Activated CD8-positive, alpha-beta memory T cell treated with anti-CD3 and anti-CD28 coated beads, Interleukin-2, amount 10 ng/mL, durations not matched to agents 7 days and 5 days (primary cell): Measurements from ENCODE around the gene ARHGAP42. TPM values are rescaled to one million over a fixed set of nuclear protein-coding genes. Genes with fewer than 3 reads are reported as not detected.

Experiments
- ATAC-seq: fragments of 150-1000 bp; cut with Tn5 transposase; one replicate; pipeline ENCODE4 v1.10.0; 2021; ENCODE audit warnings: moderate library complexity
- CTCF ChIA-PET: fragments of 350-600 bp; sonication (Branson Sonifier 250); formaldehyde crosslinking; loops from one replicate; lab custom pipeline; 2021; ENCODE audit warnings: antibody characterized with exemption; lab: Charles Lee
- DNase-seq: peaks from one replicate; pipeline ENCODE4 v3.0.0-alpha.2; 2020
- H3K27ac Mint-ChIP-seq: one replicate; pipeline ENCODE4 v1.8.0; 2021; ENCODE audit warnings: mild to moderate bottlenecking, mixed read lengths
- H3K27me3 Mint-ChIP-seq: one replicate; pipeline ENCODE4 v1.8.0; 2021; ENCODE audit warnings: mixed read lengths
- H3K36me3 Mint-ChIP-seq: one replicate; pipeline ENCODE4 v1.8.0; 2021; ENCODE audit warnings: mild to moderate bottlenecking, mixed read lengths
- H3K4me1 Mint-ChIP-seq: one replicate; pipeline ENCODE4 v1.8.0; 2021; ENCODE audit warnings: mixed read lengths
- H3K4me3 Mint-ChIP-seq: one replicate; pipeline ENCODE4 v1.8.0; 2021; ENCODE audit warnings: mild to moderate bottlenecking, moderate library complexity, mixed read lengths
- H3K9me3 Mint-ChIP-seq: one replicate; pipeline ENCODE4 v1.8.0; 2022; ENCODE audit warnings: low read depth, mixed read lengths
- total RNA-seq, 2 experiments: library from RNA; stranded (reverse); gene quantifications; one replicate each; pipeline ENCODE4 v1.2.3, GENCODE V29; 2021

ARHGAP42 gene
- total RNA-seq, 2 experiments from 2014 or later, result 0.61 TPM; not detected in 1

GRCh38 chr11:100790073-100790472 lies 103.0 kb downstream of the ARHGAP42 start:
- ATAC-seq, result no peak
- Mint-ChIP-seq H3K4me3 (no peak overlapping the region), H3K27me3 (no peaks in the 10 kb centered on the region), H3K9me3 (no peaks in the 10 kb centered on the region), H3K4me1 (no peaks in the 10 kb centered on the region), H3K36me3 (no peaks in the 10 kb centered on the region), H3K27ac (no peak overlapping the region)
- CTCF ChIA-PET, result no interaction called here
- DNase-seq, result no peak

GRCh38 chr11:100791103-100791502 lies 104.0 kb downstream of the ARHGAP42 start:
- H3K4me3 Mint-ChIP-seq, result no peak overlapping the region
- no peaks in the 10 kb centered on the region for H3K27me3 Mint-ChIP-seq
- no peaks in the 10 kb centered on the region for H3K36me3 Mint-ChIP-seq
- ATAC-seq, result no peak
- CTCF ChIA-PET, result no interaction called here
- H3K27ac Mint-ChIP-seq, result no peak overlapping the region
- no peaks in the 10 kb centered on the region for H3K9me3 Mint-ChIP-seq
- H3K4me1 Mint-ChIP-seq, result no peaks in the 10 kb centered on the region
- no peak for DNase-seq

- no peaks in the 10 kb centered on the region for H3K4me1 Mint-ChIP-seq
These were observed 104.8 kb downstream of the ARHGAP42 start for GRCh38 chr11:100791860-100792259.

GRCh38 chr11:100793525-100793924 lies 106.4 kb downstream of the ARHGAP42 start:
- Mint-ChIP-seq H3K27me3 (no peaks in the 10 kb centered on the region), H3K36me3 (no peaks in the 10 kb centered on the region), H3K27ac (no peak overlapping the region), H3K4me1 (no peaks in the 10 kb centered on the region), H3K9me3 (no peaks in the 10 kb centered on the region), H3K4me3 (no peak overlapping the region)
- no peak for ATAC-seq
- CTCF ChIA-PET, result no interaction called here
- no peak for DNase-seq

More at GRCh38 chr11:100791860-100792259, 104.8 kb downstream of the ARHGAP42 start:
- Mint-ChIP-seq H3K36me3 (no peaks in the 10 kb centered on the region), H3K27me3 (no peaks in the 10 kb centered on the region), H3K4me3 (no peak overlapping the region), H3K27ac (no peak overlapping the region), H3K9me3 (no peaks in the 10 kb centered on the region)
- CTCF ChIA-PET, result no interaction called here
- DNase-seq (no peak), ATAC-seq (no peak)

GRCh38 chr11:100794446-100794845 lies 107.4 kb downstream of the ARHGAP42 start:
- Mint-ChIP-seq H3K27me3 (no peaks in the 10 kb centered on the region), H3K36me3 (no peaks in the 10 kb centered on the region), H3K4me1 (no peaks in the 10 kb centered on the region), H3K9me3 (no peaks in the 10 kb centered on the region), H3K4me3 (no peak overlapping the region), H3K27ac (no peak overlapping the region)
- ATAC-seq, result no peak
- DNase-seq, result no peak
- CTCF ChIA-PET, result no interaction called here

- no peak overlapping the region for H3K4me3 Mint-ChIP-seq
- no peak for DNase-seq
- no peaks in the 10 kb centered on the region for H3K27me3 Mint-ChIP-seq
- ATAC-seq, result no peak
- H3K4me1 Mint-ChIP-seq, result no peaks in the 10 kb centered on the region
- no peak overlapping the region for H3K27ac Mint-ChIP-seq
- CTCF ChIA-PET, result no interaction called here
- no peaks in the 10 kb centered on the region for H3K9me3 Mint-ChIP-seq
- H3K36me3 Mint-ChIP-seq, result no peaks in the 10 kb centered on the region
These were observed 112.4 kb downstream of the ARHGAP42 start for GRCh38 chr11:100799445-100799844.

DNA sequence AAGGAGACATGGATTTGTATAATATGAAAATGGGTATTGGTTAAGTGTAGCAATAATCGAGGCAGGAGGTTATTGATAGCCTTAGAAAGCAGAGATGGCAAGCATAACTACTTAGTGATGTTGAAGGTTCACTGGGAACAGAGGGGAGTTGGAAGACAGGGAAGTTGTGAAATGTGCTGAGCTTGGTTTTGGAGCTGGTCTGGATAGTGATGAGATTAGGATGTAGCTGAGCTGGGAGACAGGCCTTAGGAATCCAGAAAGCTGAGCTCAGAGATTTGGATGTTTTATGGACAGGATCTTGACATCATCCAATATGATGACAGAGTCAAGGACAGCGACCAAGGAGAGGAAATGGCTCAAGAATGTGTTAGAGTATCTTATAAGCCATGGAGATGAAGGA lies 113.1 kb downstream of the ARHGAP42 start:
- H3K36me3 Mint-ChIP-seq, result no peaks in the 10 kb centered on the region

DNA sequence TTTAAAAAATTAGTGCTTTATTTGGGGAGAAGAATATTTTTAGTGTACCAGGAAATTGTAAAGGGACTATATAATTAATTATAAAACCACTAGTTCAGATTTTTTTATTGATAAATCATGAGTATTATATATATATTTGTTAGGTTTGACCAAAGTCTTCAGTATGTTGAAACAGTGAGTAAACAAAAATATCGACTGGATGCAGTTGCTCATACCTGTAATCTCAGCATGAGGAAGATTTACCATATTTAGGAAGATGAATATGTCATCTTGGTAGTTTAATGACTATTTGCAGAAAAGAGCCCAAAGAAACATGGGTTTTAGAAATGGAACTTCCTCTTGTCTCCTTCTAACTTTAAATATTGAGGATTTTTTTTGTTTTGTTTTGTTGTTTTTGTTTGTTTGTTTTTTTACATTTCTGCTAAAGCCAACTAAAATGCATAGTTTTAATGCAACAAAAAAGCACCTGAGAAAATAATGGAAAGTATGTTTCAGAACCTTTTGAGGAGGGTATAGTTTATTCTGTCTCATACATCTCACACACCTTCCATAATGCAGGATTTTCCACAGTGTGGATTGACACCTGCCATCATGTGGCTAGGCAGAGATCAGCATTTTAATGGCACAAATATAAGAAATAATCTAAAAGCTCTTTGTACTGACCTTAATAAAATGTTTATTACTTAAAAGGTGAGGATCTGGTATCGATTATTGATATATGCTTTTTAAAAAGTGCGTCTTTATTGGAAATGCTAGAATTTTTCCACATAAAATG lies 114.3 kb downstream of the ARHGAP42 start:
- CTCF ChIA-PET, result no interaction called here
- no peak for DNase-seq
- no peaks in the 10 kb centered on the region for H3K9me3 Mint-ChIP-seq
- no peaks in the 10 kb centered on the region for H3K4me1 Mint-ChIP-seq
- ATAC-seq, result no peak
- H3K27ac Mint-ChIP-seq, result no peak overlapping the region
- H3K4me3 Mint-ChIP-seq, result no peak overlapping the region
- H3K36me3 Mint-ChIP-seq, result no peaks in the 10 kb centered on the region
- no peaks in the 10 kb centered on the region for H3K27me3 Mint-ChIP-seq

More for the DNA sequence above, 113.1 kb downstream of the ARHGAP42 start:
- Mint-ChIP-seq H3K4me3 (no peak overlapping the region), H3K4me1 (no peaks in the 10 kb centered on the region), H3K27me3 (no peaks in the 10 kb centered on the region), H3K9me3 (no peaks in the 10 kb centered on the region), H3K27ac (no peak overlapping the region)
- CTCF ChIA-PET, result no interaction called here
- ATAC-seq, result no peak
- no peak for DNase-seq

GRCh38 chr11:100805506-100806199 lies 118.6 kb downstream of the ARHGAP42 start:
- CTCF ChIA-PET, result no interaction called here
- Mint-ChIP-seq H3K4me3 (no peak overlapping the region), H3K4me1 (no peaks in the 10 kb centered on the region), H3K27me3 (no peaks in the 10 kb centered on the region), H3K36me3 (no peaks in the 10 kb centered on the region), H3K27ac (no peak overlapping the region), H3K9me3 (peaks cover 3% of the 10 kb centered on the region)
- DNase-seq, result no peak
- ATAC-seq, result no peak

- no peak overlapping the region for H3K27ac Mint-ChIP-seq
- no peak for DNase-seq
- CTCF ChIA-PET, result no interaction called here
- H3K9me3 Mint-ChIP-seq, result peaks cover 3% of the 10 kb centered on the region
- H3K4me1 Mint-ChIP-seq, result no peaks in the 10 kb centered on the region
- no peak for ATAC-seq
- H3K4me3 Mint-ChIP-seq, result no peak overlapping the region
- no peaks in the 10 kb centered on the region for H3K36me3 Mint-ChIP-seq
- no peaks in the 10 kb centered on the region for H3K27me3 Mint-ChIP-seq
These were observed 119.2 kb downstream of the ARHGAP42 start for GRCh38 chr11:100806296-100806695.

GRCh38 chr11:100808904-100809491 lies 121.9 kb downstream of the ARHGAP42 start:
- ATAC-seq (no peak), DNase-seq (no peak)
- H3K9me3 Mint-ChIP-seq, result peaks cover 3% of the 10 kb centered on the region
- no peaks in the 10 kb centered on the region for H3K4me1 Mint-ChIP-seq
- H3K36me3 Mint-ChIP-seq, result no peaks in the 10 kb centered on the region
- no peak overlapping the region for H3K4me3 Mint-ChIP-seq
- H3K27me3 Mint-ChIP-seq, result no peaks in the 10 kb centered on the region
- no peak overlapping the region for H3K27ac Mint-ChIP-seq
- CTCF ChIA-PET, result no interaction called here

DNA sequence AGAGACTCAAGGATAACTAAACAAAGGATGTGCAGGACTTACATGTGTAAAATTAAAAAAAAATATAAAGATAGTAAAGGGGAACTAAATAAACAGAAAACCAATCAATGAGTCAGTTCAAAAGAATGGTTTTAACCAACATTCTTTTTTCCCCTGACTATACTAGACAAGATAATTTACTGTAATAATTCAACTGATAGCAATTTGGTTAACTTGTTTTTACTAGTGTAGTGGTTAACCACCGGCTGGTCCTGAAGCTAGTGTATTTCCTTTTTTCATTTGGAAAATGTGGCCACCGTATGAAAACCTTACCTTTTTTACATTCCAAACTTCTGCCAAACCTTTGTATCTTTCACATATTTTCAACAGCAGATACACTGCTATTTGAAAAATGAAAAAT lies 123.1 kb downstream of the ARHGAP42 start:
- CTCF ChIA-PET, result no interaction called here
- H3K36me3 Mint-ChIP-seq, result no peaks in the 10 kb centered on the region
- H3K4me1 Mint-ChIP-seq, result no peaks in the 10 kb centered on the region
- H3K27ac Mint-ChIP-seq, result no peak overlapping the region
- DNase-seq (no peak), ATAC-seq (no peak)
- peaks cover 3% of the 10 kb centered on the region for H3K9me3 Mint-ChIP-seq
- no peaks in the 10 kb centered on the region for H3K27me3 Mint-ChIP-seq
- H3K4me3 Mint-ChIP-seq, result no peak overlapping the region

GRCh38 chr11:100810666-100811065 lies 123.6 kb downstream of the ARHGAP42 start:
- CTCF ChIA-PET, result no interaction called here
- ATAC-seq (no peak), DNase-seq (no peak)
- peaks cover 5% of the 10 kb centered on the region for H3K9me3 Mint-ChIP-seq
- no peaks in the 10 kb centered on the region for H3K27me3 Mint-ChIP-seq
- H3K4me3 Mint-ChIP-seq, result no peak overlapping the region
- no peak overlapping the region for H3K27ac Mint-ChIP-seq
- H3K4me1 Mint-ChIP-seq, result no peaks in the 10 kb centered on the region
- H3K36me3 Mint-ChIP-seq, result no peaks in the 10 kb centered on the region

DNA sequence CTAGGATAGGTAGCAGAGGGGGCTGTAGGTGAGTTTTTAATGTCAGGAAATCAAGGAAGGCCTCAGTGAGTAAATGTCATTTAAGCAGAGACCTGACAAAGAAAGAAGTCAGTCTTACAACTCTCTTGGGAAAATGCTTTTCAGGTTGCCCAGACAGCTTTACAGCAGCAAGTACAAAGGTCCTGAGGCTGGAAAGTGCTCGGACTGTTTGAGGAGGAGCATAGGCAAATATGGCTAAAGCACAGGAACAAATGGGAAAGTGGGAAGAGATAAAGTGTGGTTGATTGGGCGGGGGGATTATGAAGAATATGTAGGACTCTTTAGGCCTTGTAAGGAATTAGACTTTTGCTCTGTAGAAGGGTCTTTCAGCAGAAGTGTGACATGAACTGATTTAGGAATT lies 125.4 kb downstream of the ARHGAP42 start:
- H3K4me3 Mint-ChIP-seq, result no peak overlapping the region
- H3K4me1 Mint-ChIP-seq, result no peaks in the 10 kb centered on the region
- peaks cover 5% of the 10 kb centered on the region for H3K9me3 Mint-ChIP-seq
- H3K36me3 Mint-ChIP-seq, result no peaks in the 10 kb centered on the region
- no peak overlapping the region for H3K27ac Mint-ChIP-seq
- CTCF ChIA-PET, result no interaction called here
- no peaks in the 10 kb centered on the region for H3K27me3 Mint-ChIP-seq
- DNase-seq (no peak), ATAC-seq (no peak)
